HG02852 (cell line): Measurements from ENCODE around the gene RNF11.
A peak's percentile ranks its signal among the peaks of the same experiment; 100 is the strongest.

Experiments used
- ATAC-seq: cut with Tn5 transposase; IDR thresholded peaks from one replicate; pipeline ENCODE4 v1.9.1; 2021; ENCODE audit warnings: mild to moderate bottlenecking, moderate library complexity; ENCODE audit not compliant: unreplicated experiment

Gene RNF11

GRCh38 chr1:51263147-51263877 lies 27.2 kb downstream of the RNF11 start:
- no peak for ATAC-seq

- ATAC-seq = no peak
Observed at GRCh38 chr1:51264451-51264850, 28.4 kb downstream of the RNF11 start.

GRCh38 chr1:51265618-51266017 lies 29.5 kb downstream of the RNF11 start:
- no peak for ATAC-seq

- no peak for ATAC-seq
Observed at GRCh38 chr1:51266181-51266580, 30.1 kb downstream of the RNF11 start.

- ATAC-seq = no peak
Observed at GRCh38 chr1:51266791-51267190, 30.7 kb downstream of the RNF11 start.

GRCh38 chr1:51268634-51269033 lies 32.6 kb downstream of the RNF11 start:
- ATAC-seq = peak; percentile 17

GRCh38 chr1:51270751-51271150 lies 34.7 kb downstream of the RNF11 start:
- ATAC-seq = no peak

- ATAC-seq = no peak
Observed at GRCh38 chr1:51272916-51273315, 36.8 kb downstream of the RNF11 start.

GRCh38 chr1:51274676-51275075 lies 38.6 kb downstream of the RNF11 start:
- no peak for ATAC-seq

- ATAC-seq = no peak
Observed at GRCh38 chr1:51276286-51276685, 40.2 kb downstream of the RNF11 start.

- no peak for ATAC-seq
Observed at GRCh38 chr1:51280321-51280978, 44.4 kb downstream of the RNF11 start.

- ATAC-seq = no peak
Observed at GRCh38 chr1:51281807-51282206, 45.7 kb downstream of the RNF11 start.

GRCh38 chr1:51282605-51283004 lies 46.5 kb downstream of the RNF11 start:
- no peak for ATAC-seq

- ATAC-seq = no peak
Observed at GRCh38 chr1:51283979-51284378, 47.9 kb downstream of the RNF11 start.

- ATAC-seq = peak; percentile 34
Observed at GRCh38 chr1:51284487-51284954, 48.4 kb downstream of the RNF11 start.

GRCh38 chr1:51285055-51285454 lies 49.0 kb downstream of the RNF11 start:
- ATAC-seq = peak; percentile 89

GRCh38 chr1:51287966-51288365 lies 51.9 kb downstream of the RNF11 start:
- no peak for ATAC-seq

- ATAC-seq = no peak
Observed at GRCh38 chr1:51288578-51288977, 52.5 kb downstream of the RNF11 start.

GRCh38 chr1:51289676-51290488 lies 53.8 kb downstream of the RNF11 start:
- no peak for ATAC-seq

- ATAC-seq = no peak
Observed at GRCh38 chr1:51290489-51290847, 54.4 kb downstream of the RNF11 start.

- no peak for ATAC-seq
Observed at GRCh38 chr1:51293898-51294515, 57.9 kb downstream of the RNF11 start.
